Stomach (tissue), 4 donors: ENCODE data around the gene THSD1.
"Not testable (repeated sequence)": the region's sequence is repeated elsewhere in the genome, so short reads cannot be mapped to it uniquely, and the experiment has no call there.

Experiments used
- CTCF ChIP-seq, 7 experiments: fragments of 450-650 bp in 4 of 7; fragments of 200-600 bp in 3 of 7; sonication (generic) in 3 of 7; IDR thresholded peaks; one replicate each; pipeline ENCODE4 v1.5.1; 2016 to 2019; ENCODE audit warnings: antibody characterized with exemption in 7 of 7, control low read depth in 2 of 7, mild to moderate bottlenecking in 1 of 7
- POLR2A ChIP-seq, 4 donors: fragments of 450-650 bp; IDR thresholded peaks; one replicate each; pipeline ENCODE4 v1.6.1; 2016; ENCODE audit warnings: antibody characterized with exemption in 4 of 4, control low read depth in 2 of 4, mild to moderate bottlenecking in 1 of 4, moderate library complexity in 1 of 4
- POLR2AphosphoS5 ChIP-seq, 3 donors: sonication (generic); formaldehyde crosslinking; IDR thresholded peaks; one replicate each; pipeline ENCODE4 v1.6.1; 2016; ENCODE audit warnings: antibody characterized with exemption in 3 of 3

GRCh38 chr13:52342203-52342602 lies 63.8 kb downstream of the THSD1 start:
- not testable (repeated sequence) for TF ChIP-seq POLR2AphosphoS5, CTCF, POLR2A (IDR thresholded peaks at IDR 0.05)
